ENCODE measurements around the gene BDH1. TPM values are rescaled to one million over a fixed set of nuclear protein-coding genes. Genes with fewer than 3 reads are reported as not detected.
A peak's percentile ranks its signal among the peaks of the same experiment; 100 is the strongest.

The BDH1 gene
- total and polyA plus RNA-seq, 2 of the 8 experiments (the other 6 are each of a cell fraction or from before 2014, with no cell fraction given) = 27.2 to 28.1 TPM

GRCh38 chr3:197567904-197568681 is 12.3 kb upstream of the BDH1 start:
- peaks cover 3 to 10% (median 7%) of the 10 kb centered on the region in 4 experiments for H3K4me1 ChIP-seq (replicated peaks in 1 of 4; ENCODE audit: control insufficient read depth in 3 of 4, insufficient read depth in 4 of 4, low read length in 3 of 4)
- H2BK15ac ChIP-seq (ENCODE audit: low read length) = no peak overlapping the region; the same call in 1 of the 2 replicates
- no peak overlapping the region for H4K8ac ChIP-seq (ENCODE audit: extremely low read depth, insufficient read depth, low read length)
- no peak overlapping the region for H3K9ac ChIP-seq (replicated peaks in 1 of 4; ENCODE audit: extremely low read depth in 1 of 4, low read depth in 3 of 4, low read length in 3 of 4)
- H3K4me2 ChIP-seq (ENCODE audit: insufficient read depth in 1 of 2, low read depth in 2 of 2, low read length in 2 of 2) = 0 out of 4 replicates have a peak overlapping the region, but pooled peaks of 1 of the 2 experiments have one; percentile 15
- H4K91ac ChIP-seq (replicated peaks; ENCODE audit: insufficient read length, low read length) = peak overlapping the region; percentile 77
- H3K18ac ChIP-seq (ENCODE audit: extremely low read depth, low read length) = peak overlapping the region; percentile 39; the same call in 1 of the 2 replicates
- H3K9me3 ChIP-seq (ENCODE audit: insufficient read depth in 2 of 2, low read depth in 1 of 2, low read length in 1 of 2) = peaks cover 30 to 40% of the 10 kb centered on the region in 2 experiments
- H3K23ac ChIP-seq (ENCODE audit: insufficient read length) = no peak overlapping the region
- H2BK12ac ChIP-seq (ENCODE audit: low read depth, low read length) = no peak overlapping the region
- no peaks in the 10 kb centered on the region for H3K79me1 ChIP-seq (ENCODE audit: low read depth, low read length)
- 0 out of 7 replicates have a peak, but pooled peaks cover 0 to under 1% (median 0%) of the 10 kb centered on the region in 4 experiments for H3K27me3 ChIP-seq (replicated peaks in 1 of 4; ENCODE audit: control insufficient read depth in 3 of 4, extremely low read depth in 1 of 4, insufficient read depth in 3 of 4, low read length in 3 of 4)
- no peak overlapping the region for H3K56ac ChIP-seq (replicated peaks; ENCODE audit: insufficient read length, low read depth, low read length)
- no peaks in the 10 kb centered on the region for H3K79me2 ChIP-seq (ENCODE audit: control insufficient read depth in 1 of 2, insufficient read depth in 2 of 2, low read length in 2 of 2)
- no peak for FAIRE-seq
- no peak overlapping the region for H3K14ac ChIP-seq (ENCODE audit: insufficient read length)
- peak overlapping the region; percentile 86; the same call in 1 of the 2 replicates for H2BK20ac ChIP-seq (ENCODE audit: low read length)
- no peaks in the 10 kb centered on the region for H3K23me2 ChIP-seq (ENCODE audit: low read depth, low read length)
- H3K4ac ChIP-seq (replicated peaks; ENCODE audit: insufficient read length, low read depth, low read length) = no peak overlapping the region
- WGBS, 2 experiments (ENCODE audit: extremely low coverage in 1 of 2, insufficient coverage in 1 of 2, insufficient read length in 1 of 2, insufficient replicate concordance in 2 of 2, low coverage in 1 of 2, low lambda C conversion rate in 2 of 2, missing lambda C conversion rate in 1 of 2) = 70% methylated on average over 6 of the region's 6 CpGs; no CpG with 5 or more reads in 1 of the 2 experiments
- no peak for TF ChIP-seq TCF12 (IDR thresholded peaks at IDR 0.05; ENCODE audit: low read depth, low read length)
- H2AK5ac ChIP-seq (ENCODE audit: low read depth, low read length) = no peak overlapping the region; the same call in 1 of the 2 replicates
- H3K27ac ChIP-seq (ENCODE audit: low read depth, low read length) = no peak overlapping the region
- no peak overlapping the region for H3K4me3 ChIP-seq (ENCODE audit: extremely low read depth in 1 of 4, insufficient read depth in 2 of 4, low read depth in 3 of 4, low read length in 4 of 4)
- no peak for DNase-seq (ENCODE audit: low read depth in 1 of 2, low spot score in 2 of 2)
- H2BK120ac ChIP-seq (replicated peaks; ENCODE audit: low read depth, low read length) = peak overlapping the region; percentile 6
- H4K5ac ChIP-seq (ENCODE audit: insufficient read length, low read depth, low read length) = no peak overlapping the region
- no peak overlapping the region for H2BK5ac ChIP-seq (ENCODE audit: low read depth, low read length)
- POLR2A ChIA-PET (ENCODE audit: partially characterized antibody) = interaction anchor here (1.7 kb wide), 1 partner anchor 9 kb away, joined by 5 read pairs; no protein-coding TSS in a partner anchor
- no peak overlapping the region for H2AFZ ChIP-seq (ENCODE audit: low read length)
- no peaks in the 10 kb centered on the region; a peak in 1 of 8 replicates for H3K36me3 ChIP-seq (ENCODE audit: control insufficient read depth in 2 of 4, insufficient read depth in 4 of 4, low read length in 3 of 4)
- CTCF ChIA-PET (ENCODE audit: partially characterized antibody) = interaction anchor here (1.1 to 2.2 kb wide), 2 partner anchors 9 to 31 kb away, joined by 3 to 7 read pairs; no protein-coding TSS in a partner anchor
- no peaks in the 10 kb centered on the region for H4K20me1 ChIP-seq (replicated peaks in 1 of 2; ENCODE audit: control insufficient read depth in 1 of 2, insufficient read depth in 2 of 2, low read length in 2 of 2)
